ENCODE data around the gene SEMA6D. TPM values are rescaled to one million over a fixed set of nuclear protein-coding genes. Genes with fewer than 3 reads are reported as not detected.
A peak's percentile ranks its signal among the peaks of the same experiment; 100 is the strongest.

Gene SEMA6D
- total RNA-seq, 1 donor from 2014 or later: 255 TPM

DNA sequence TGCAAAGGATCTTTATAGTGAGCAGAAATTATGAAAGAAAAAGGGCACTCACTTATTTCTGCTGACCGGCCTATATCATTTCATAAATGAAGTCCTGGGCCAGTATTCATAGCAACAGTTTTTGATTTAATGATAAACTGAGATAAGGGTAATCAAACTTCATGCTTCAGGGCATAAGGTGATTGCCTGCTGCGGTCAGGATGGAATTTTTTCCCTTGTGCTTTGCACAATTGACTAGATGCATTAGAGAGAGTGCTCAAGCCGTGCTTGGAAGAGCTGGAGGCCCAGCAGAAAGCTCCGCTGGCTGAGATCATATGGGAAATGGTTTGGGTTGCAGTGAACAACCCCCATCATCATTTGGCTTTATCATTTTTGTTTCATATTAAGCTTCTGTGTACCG, 10.4 kb downstream of the SEMA6D start:
- TF ChIP-seq, protein P1, sequence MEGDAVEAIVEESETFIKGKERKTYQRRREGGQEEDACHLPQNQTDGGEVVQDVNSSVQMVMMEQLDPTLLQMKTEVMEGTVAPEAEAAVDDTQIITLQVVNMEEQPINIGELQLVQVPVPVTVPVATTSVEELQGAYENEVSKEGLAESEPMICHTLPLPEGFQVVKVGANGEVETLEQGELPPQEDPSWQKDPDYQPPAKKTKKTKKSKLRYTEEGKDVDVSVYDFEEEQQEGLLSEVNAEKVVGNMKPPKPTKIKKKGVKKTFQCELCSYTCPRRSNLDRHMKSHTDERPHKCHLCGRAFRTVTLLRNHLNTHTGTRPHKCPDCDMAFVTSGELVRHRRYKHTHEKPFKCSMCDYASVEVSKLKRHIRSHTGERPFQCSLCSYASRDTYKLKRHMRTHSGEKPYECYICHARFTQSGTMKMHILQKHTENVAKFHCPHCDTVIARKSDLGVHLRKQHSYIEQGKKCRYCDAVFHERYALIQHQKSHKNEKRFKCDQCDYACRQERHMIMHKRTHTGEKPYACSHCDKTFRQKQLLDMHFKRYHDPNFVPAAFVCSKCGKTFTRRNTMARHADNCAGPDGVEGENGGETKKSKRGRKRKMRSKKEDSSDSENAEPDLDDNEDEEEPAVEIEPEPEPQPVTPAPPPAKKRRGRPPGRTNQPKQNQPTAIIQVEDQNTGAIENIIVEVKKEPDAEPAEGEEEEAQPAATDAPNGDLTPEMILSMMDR (IDR thresholded peaks at IDR 0.05; ENCODE audit: partially characterized antibody, unreplicated experiment): no peak
- H3K27me3 Mint-ChIP-seq (ENCODE audit: unreplicated experiment): peaks cover 5% of the 10 kb centered on the region
- peaks cover under 1% of the 10 kb centered on the region for H3K36me3 Mint-ChIP-seq (ENCODE audit: unreplicated experiment)
- H3K4me3 Mint-ChIP-seq (ENCODE audit: unreplicated experiment): peak overlapping the region; percentile 14
- H3K9me3 Mint-ChIP-seq (ENCODE audit: unreplicated experiment): peaks cover 5% of the 10 kb centered on the region
- peaks cover 62% of the 10 kb centered on the region for H3K4me1 Mint-ChIP-seq (ENCODE audit: low read depth, unreplicated experiment)
- H3K27ac Mint-ChIP-seq (ENCODE audit: unreplicated experiment): no peak overlapping the region
- no peak for DNase-seq

DNA sequence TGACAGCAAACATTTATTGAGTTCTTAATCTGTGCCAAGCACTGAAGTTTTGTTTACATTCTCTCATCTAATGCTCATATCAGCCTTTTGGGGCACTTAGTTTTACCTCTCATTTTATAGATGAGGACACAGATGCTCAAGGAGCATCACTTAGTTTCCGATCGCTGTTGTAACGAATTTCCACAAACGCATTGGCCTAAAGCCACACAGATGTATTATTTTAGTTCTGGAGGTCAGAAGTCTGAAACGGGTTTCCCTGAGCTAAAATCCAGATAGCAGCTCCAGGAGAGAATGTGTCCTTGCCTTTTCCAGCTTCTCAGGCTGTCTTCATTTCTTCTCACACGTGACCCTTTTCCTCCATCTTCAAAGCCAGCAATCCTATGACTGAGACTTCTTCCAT, 11.1 kb downstream of the SEMA6D start:
- H3K4me3 Mint-ChIP-seq (ENCODE audit: unreplicated experiment): peak overlapping the region; percentile 13
- H3K36me3 Mint-ChIP-seq (ENCODE audit: unreplicated experiment): peaks cover 3% of the 10 kb centered on the region
- TF ChIP-seq, protein P1 (IDR thresholded peaks at IDR 0.05; ENCODE audit: partially characterized antibody, unreplicated experiment): no peak
- no peak for DNase-seq
- peaks cover 5% of the 10 kb centered on the region for H3K9me3 Mint-ChIP-seq (ENCODE audit: unreplicated experiment)
- H3K27ac Mint-ChIP-seq (ENCODE audit: unreplicated experiment): peak overlapping the region; percentile 57
- peaks cover 5% of the 10 kb centered on the region for H3K27me3 Mint-ChIP-seq (ENCODE audit: unreplicated experiment)
- peaks cover 63% of the 10 kb centered on the region for H3K4me1 Mint-ChIP-seq (ENCODE audit: low read depth, unreplicated experiment)

DNA sequence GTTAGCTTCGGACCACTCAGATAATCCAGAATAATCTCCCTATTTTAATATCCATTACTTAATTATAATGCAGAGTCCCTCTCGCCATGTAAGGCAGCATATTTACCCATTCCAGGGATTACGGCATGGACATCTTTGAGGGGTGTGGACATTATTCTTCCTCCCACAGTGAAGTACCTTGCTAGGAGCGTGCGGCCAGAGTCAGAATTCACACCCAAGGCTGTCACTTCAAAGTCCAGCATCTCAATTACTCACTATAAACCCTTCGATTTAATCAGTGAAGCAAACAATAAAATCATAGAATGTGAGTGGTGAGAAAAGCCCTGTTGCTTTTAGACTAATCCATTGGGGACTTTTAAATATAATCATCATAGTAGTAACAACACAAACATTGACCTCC, 11.6 kb downstream of the SEMA6D start:
- no peak for DNase-seq
- peaks cover 60% of the 10 kb centered on the region for H3K4me1 Mint-ChIP-seq (ENCODE audit: low read depth, unreplicated experiment)
- H3K36me3 Mint-ChIP-seq (ENCODE audit: unreplicated experiment): peaks cover 3% of the 10 kb centered on the region
- peak overlapping the region; percentile 13 for H3K4me3 Mint-ChIP-seq (ENCODE audit: unreplicated experiment)
- H3K27ac Mint-ChIP-seq (ENCODE audit: unreplicated experiment): peak overlapping the region; percentile 57
- peaks cover 5% of the 10 kb centered on the region for H3K9me3 Mint-ChIP-seq (ENCODE audit: unreplicated experiment)
- TF ChIP-seq, protein P1 (IDR thresholded peaks at IDR 0.05; ENCODE audit: partially characterized antibody, unreplicated experiment): no peak
- peaks cover 3% of the 10 kb centered on the region for H3K27me3 Mint-ChIP-seq (ENCODE audit: unreplicated experiment)

DNA sequence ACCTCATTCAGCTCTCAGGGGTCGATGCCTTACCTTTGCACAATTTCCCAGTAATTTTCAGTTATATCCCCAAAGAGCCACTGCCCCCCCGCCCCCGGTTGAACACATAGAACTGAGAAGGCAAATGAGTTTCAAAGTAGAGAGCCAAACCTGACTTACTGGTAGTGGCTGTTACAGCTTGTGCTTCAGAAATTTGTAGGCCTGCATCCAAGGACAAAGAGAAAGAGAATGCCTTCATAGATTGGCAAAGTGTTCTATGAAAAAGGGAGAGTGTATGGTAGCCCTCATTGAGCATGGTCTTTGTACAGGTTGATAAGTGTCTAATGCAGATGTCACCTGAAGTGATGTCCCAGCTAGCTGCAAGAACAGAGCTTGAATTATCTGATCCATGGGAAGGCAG, 13.9 kb downstream of the SEMA6D start:
- H3K9me3 Mint-ChIP-seq (ENCODE audit: unreplicated experiment): peaks cover 2% of the 10 kb centered on the region
- H3K36me3 Mint-ChIP-seq (ENCODE audit: unreplicated experiment): peaks cover 3% of the 10 kb centered on the region
- no peak overlapping the region for H3K27ac Mint-ChIP-seq (ENCODE audit: unreplicated experiment)
- TF ChIP-seq, protein P1 (IDR thresholded peaks at IDR 0.05; ENCODE audit: partially characterized antibody, unreplicated experiment): no peak
- peaks cover 3% of the 10 kb centered on the region for H3K27me3 Mint-ChIP-seq (ENCODE audit: unreplicated experiment)
- no peak overlapping the region for H3K4me3 Mint-ChIP-seq (ENCODE audit: unreplicated experiment)
- H3K4me1 Mint-ChIP-seq (ENCODE audit: low read depth, unreplicated experiment): peaks cover 55% of the 10 kb centered on the region
- no peak for DNase-seq

DNA sequence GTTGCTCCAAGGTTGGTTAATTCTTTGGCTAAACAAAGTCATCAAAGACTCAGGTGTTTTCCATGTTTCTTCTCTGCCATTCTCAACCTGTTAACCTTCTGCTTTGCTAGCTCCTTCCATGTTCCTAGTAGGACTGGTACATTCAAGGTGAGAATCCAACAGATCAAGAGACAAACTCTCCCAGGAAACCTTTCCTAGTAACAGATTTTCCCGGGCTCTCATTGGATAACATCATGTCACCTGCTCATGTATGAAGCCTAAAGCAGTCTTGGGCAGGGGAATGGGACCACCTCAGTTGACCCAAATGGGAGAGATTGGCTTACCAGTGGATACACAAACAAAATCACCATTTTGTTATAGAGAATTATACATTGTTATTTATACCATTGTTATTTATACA, 14.9 kb downstream of the SEMA6D start:
- Mint-ChIP-seq H3K9me3 (ENCODE audit: unreplicated experiment) (peaks cover 2% of the 10 kb centered on the region), H3K4me3 (ENCODE audit: unreplicated experiment) (no peak overlapping the region), H3K27ac (ENCODE audit: unreplicated experiment) (no peak overlapping the region), H3K27me3 (ENCODE audit: unreplicated experiment) (peaks cover 3% of the 10 kb centered on the region), H3K36me3 (ENCODE audit: unreplicated experiment) (peaks cover 3% of the 10 kb centered on the region), H3K4me1 (ENCODE audit: low read depth, unreplicated experiment) (peaks cover 52% of the 10 kb centered on the region)
- TF ChIP-seq, protein P1 (IDR thresholded peaks at IDR 0.05; ENCODE audit: partially characterized antibody, unreplicated experiment): no peak
- DNase-seq: no peak
